WTC11 (cell line): ENCODE measurements around the gene KLHL5.

ENCODE experiments used
- ATF3 ChIP-seq: sonication (generic); formaldehyde crosslinking; conservative IDR thresholded peaks from 2 replicates; pipeline ENCODE4 v1.8.1; 2022; ENCODE audit warnings: mild to moderate bottlenecking, missing genetic modification reagents
- CREB1 ChIP-seq: sonication (generic); formaldehyde crosslinking; IDR thresholded peaks from 2 replicates; pipeline ENCODE4 v1.8.0; 2023; ENCODE audit warnings: mild to moderate bottlenecking, missing genetic modification reagents
- CTCF ChIP-seq: fragments of 200-600 bp; IDR thresholded peaks from 2 replicates; pipeline ENCODE4 v1.8.0; 2022; ENCODE audit warnings: antibody characterized with exemption
- E2F5 ChIP-seq: sonication (generic); formaldehyde crosslinking; IDR thresholded peaks from 2 replicates; pipeline ENCODE4 v1.8.1; 2022; ENCODE audit warnings: mild to moderate bottlenecking, moderate library complexity, missing genetic modification reagents
- ELF4 ChIP-seq: sonication (generic); formaldehyde crosslinking; IDR thresholded peaks from 2 replicates; pipeline ENCODE4 v1.8.1; 2022; ENCODE audit warnings: low read depth, mild to moderate bottlenecking, moderate library complexity, missing genetic modification reagents
- FOXK1 ChIP-seq: sonication (generic); formaldehyde crosslinking; IDR thresholded peaks from 2 replicates; pipeline ENCODE4 v1.8.0; 2022; ENCODE audit warnings: mild to moderate bottlenecking, moderate library complexity, missing genetic modification reagents
- FOXP1 ChIP-seq: sonication (generic); formaldehyde crosslinking; IDR thresholded peaks from 2 replicates; pipeline ENCODE4 v1.8.0; 2022; ENCODE audit warnings: missing genetic modification reagents, mild to moderate bottlenecking, moderate library complexity, borderline replicate concordance
- MYBL2 ChIP-seq: sonication (generic); formaldehyde crosslinking; IDR thresholded peaks from 2 replicates; pipeline ENCODE4 v1.8.1; 2023; ENCODE audit warnings: mild to moderate bottlenecking, moderate library complexity, missing genetic modification reagents
- NFE2L1 ChIP-seq: sonication (generic); formaldehyde crosslinking; IDR thresholded peaks from 2 replicates; pipeline ENCODE4 v1.8.1; 2023; ENCODE audit warnings: missing genetic modification reagents
- TCF7 ChIP-seq: sonication (generic); formaldehyde crosslinking; IDR thresholded peaks from 2 replicates; pipeline ENCODE4 v1.8.0; 2022; ENCODE audit warnings: mild to moderate bottlenecking, low read depth, missing genetic modification reagents, moderate library complexity
- TEAD4 ChIP-seq: sonication (generic); formaldehyde crosslinking; IDR thresholded peaks from 2 replicates; pipeline ENCODE4 v1.8.0; 2022; ENCODE audit warnings: mild to moderate bottlenecking, missing genetic modification reagents

- TF ChIP-seq CTCF (no peak), MYBL2 (CRISPR knock-in tag) (no peak), TEAD4 (CRISPR knock-in tag) (no peak), FOXK1 (no peak), NFE2L1 (no peak), E2F5 (CRISPR knock-in tag) (no peak), ELF4 (CRISPR knock-in tag) (no peak), CREB1 (CRISPR knock-in tag) (no peak), FOXP1 (CRISPR knock-in tag) (no peak), ATF3 (CRISPR knock-in tag) (no peak), TCF7 (CRISPR knock-in tag) (no peak)
Observed at GRCh38 chr4:39022241-39022640, 39.8 kb upstream of the KLHL5 start.
